Middle frontal gyrus (tissue), 1 donor: ENCODE data around the gene YEATS4.
A peak's percentile ranks its signal among the peaks of the same experiment; 100 is the strongest.

ENCODE experiments used
- DNase-seq: peaks from one replicate; pipeline ENCODE4 v3.0.0-alpha.2; 2015; ENCODE audit warnings: low spot score; ENCODE audit errors: extremely low spot score

Gene YEATS4

DNA sequence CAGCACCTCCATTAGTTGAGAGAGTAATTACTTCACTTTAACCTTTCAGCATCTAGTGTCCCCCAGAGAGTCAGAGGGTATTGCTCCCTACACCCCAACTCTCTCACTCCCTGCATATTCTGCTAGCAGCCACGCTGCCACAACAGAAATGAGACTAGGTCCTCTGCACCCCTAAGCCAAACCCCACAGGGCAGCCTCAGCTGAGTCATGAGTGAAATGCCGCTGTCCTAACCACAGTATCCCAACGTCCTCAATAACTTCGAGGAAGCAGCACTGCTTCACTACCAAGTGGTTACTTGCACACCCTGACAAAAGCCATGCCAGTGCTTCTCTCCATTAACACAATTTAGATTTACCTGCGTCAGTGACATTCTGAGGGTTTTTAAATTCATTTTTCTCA, 18.2 kb upstream of the YEATS4 start:
- DNase-seq = no peak

- no peak for DNase-seq
These were observed 17.1 kb upstream of the YEATS4 start for GRCh38 chr12:69342421-69342820.

GRCh38 chr12:69343357-69343756, 16.2 kb upstream of the YEATS4 start:
- no peak for DNase-seq

DNA sequence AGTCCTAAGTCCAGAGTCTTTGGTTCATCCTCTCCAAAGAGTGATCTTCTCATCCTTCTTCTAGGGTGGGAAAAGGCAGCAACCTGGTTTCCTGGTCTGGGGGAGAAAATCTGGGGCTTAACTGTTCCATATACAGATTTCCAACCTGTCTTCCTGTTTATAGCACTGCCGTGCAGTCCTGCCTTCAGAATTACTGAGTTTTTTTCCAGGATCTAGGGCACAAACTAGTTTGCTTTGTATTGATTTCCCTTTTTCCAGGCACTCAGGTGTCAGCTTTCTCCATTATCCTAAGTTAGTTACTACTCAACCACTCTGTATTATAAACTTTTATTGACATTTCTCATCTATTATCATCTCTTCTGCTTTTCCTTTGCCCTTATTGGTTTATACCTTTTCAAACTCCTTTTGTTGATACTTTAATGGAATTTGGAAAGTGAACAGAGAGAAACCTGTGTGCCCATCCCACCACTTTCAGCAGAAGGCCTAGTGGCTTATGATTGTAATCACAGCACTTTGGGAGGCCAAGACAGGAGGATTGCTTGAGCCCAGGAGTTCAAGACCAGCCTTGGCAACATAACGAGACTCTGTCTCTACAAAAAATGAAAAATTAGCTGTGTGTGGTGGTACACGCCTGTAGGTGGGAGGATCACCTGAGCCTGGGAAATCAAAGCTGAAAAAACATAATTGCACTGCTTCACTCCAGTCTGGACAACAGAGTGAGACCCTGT, 15.5 kb upstream of the YEATS4 start:
- no peak for DNase-seq

- no peak for DNase-seq
These were observed 14.5 kb upstream of the YEATS4 start for GRCh38 chr12:69345077-69345476.

DNA sequence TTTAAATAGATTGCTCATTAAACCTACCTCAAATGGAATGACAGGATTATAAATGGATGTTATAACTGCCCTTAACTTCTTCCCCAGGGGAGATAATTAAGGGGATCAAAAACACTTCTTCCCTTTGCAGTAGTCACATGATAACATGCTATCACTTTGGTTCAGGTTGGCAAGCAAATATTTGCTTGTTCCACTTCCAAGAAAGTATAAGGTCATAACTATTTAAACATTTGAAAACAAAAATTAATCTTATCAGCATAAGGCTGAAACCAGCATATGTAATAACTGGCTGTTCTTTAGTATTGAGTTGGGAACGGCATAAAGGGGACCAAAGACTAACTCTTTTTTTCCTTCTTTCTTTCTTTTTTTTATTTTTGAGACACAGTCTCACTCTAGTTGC, 13.8 kb upstream of the YEATS4 start:
- DNase-seq = no peak

- DNase-seq = no peak
These were observed 11.2 kb upstream of the YEATS4 start, which contains the start of gene LYZ for GRCh38 chr12:69348162-69348938. LYZ (plus strand) TSS chr12:69348381; CDS start chr12:69348409, 28 bp downstream.

- DNase-seq = no peak
These were observed 9.4 kb upstream of the YEATS4 start for GRCh38 chr12:69350002-69350626.

DNA sequence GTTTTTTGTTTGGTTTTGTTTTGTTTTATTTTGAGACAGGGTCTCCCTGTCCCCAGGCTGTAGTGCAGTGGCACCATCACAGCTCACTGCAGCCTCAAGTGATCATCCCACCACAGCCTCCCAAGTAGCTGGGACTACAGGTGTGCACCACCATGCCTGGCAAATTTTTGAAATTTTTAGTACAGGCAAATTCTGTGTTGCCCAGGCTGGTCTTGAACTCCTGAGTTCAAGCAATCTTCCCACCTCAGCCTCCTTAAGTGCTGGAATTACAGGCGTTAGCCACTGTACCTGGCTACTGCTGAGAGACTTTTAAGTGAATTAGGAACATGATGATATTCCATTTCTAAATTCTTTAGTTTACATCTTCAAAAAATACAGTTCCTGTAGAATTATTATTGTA, 8.8 kb upstream of the YEATS4 start:
- DNase-seq = no peak

DNA sequence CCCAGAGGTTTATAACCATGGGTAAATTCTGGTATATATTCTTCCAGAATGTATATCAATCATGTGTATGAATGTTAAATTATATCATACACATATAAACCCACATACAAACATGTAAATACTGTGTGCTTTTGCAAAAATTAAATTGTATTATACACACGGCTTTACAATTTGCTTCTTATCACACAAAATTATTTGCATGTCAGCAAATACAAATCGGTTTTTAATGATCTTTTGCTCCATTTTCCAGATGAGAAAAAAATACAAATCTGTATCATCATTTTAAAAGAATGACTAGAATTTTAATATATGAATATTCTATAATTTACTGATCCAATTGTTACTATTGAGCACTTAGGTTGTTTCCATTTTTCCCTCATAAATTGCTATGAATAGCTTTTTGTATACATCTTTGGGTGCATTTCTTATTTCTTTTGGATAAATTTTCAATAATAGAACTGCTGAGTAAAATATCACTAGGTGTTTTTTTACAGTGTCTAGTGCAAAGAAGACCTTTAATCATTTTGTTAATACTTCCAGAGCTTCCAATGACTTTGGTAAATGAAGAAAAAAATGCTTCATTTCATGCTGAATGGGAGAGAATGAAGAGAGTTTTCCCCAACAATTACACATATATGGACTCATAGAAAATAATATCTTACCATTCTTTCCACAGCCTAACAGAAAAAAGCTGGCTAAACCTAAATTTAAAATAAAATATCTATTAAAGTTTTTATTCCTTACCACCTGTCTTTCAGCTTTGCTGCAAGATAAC, 7.9 kb upstream of the YEATS4 start:
- no peak for DNase-seq

- DNase-seq = no peak
These were observed 6.6 kb upstream of the YEATS4 start for GRCh38 chr12:69352904-69353303.

DNA sequence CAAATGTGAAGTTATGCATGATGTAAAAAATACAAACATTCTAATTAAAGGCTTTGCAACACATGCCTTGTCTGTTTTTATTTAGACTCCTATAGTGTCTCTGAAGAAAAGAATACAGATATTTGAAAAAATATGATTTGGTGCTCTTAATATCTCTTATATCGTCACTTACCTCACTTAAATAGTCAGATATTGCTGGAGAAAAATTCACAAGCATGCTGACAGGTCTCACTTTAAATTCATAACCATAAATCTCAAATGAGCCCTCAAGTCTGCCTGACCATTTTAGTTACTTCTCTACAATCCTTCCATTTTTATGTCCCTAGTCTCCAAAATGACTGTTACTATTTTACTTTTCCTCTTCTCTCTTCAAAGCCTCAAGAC, 5.4 kb upstream of the YEATS4 start:
- DNase-seq = no peak

DNA sequence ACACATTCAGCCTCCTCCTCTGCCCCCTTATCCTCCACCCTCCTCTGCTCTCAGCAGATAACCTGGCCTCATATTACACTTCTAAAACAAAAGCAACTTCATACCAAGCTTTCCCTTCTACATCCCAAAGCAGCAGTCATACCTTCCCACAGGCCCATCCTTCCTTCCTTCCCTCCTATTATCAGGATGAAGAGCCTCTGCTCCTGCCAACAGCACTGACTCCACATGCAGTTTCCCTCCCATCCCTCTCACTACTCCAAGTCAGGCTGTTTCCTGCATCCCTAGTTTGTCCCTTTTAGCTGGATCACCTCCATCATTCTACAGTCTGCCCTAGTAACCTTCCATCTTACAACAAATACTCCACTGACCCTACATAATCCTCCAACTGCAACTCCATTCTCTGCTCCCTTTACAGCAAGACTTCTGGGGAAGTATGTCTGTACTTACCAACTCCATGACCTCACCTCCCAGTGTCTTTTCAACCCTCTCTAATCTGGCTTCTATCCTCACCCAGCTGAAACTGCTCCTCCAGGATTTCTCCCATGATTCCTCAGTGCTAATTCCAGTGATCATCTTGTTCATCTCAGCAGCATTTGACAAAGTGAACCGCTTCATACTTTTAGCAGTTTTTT, 4.9 kb upstream of the YEATS4 start:
- DNase-seq = no peak

DNA sequence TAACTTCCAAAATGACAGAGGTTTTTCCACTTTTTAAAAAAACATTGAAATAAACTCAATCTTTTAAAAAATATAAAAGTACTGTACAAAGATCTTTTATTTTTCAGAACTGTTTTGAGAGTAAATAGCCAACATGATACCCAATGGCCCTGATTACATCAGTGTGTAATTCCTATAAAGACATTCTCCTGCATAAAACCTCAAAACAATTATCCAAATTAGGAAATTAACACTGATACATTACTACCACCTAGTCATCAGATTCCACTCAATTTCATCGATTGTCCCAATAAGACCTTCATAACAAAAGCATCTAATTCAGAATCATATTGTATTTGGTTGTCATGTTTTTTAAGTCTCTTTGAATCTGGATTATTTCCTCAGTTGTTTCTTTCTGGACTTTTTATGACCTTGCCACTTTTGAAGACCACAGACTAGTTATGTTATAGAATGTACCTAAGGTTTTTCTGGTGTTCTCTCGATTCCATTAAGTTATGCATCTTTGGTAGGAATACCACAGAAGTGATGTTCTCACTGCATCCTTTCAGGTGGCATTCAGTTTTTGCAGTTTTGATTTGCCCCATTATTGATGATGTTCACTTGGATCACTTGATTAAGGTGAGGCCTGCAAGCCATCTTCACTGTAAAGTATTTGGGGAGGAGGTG, 4.0 kb upstream of the YEATS4 start:
- no peak for DNase-seq

DNA sequence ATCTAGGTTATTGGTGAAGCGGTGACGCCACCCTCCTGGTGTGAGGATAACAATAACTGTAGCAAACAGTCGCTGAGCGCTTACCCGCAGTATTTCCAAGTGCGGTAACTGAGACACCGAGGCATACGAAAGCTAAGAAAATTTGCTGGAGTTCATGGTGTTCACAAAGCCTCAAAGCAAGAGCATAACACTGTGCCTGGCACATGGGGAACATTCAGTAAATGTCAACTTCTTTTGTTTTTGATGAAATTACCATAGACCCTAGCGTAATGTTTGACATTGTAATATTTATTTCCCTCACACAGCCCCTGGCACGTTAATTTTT, 767 bp downstream of the YEATS4 start:
- DNase-seq = no peak

- DNase-seq = no peak
These were observed 7.3 kb downstream of the YEATS4 start for GRCh38 chr12:69366796-69367195.

GRCh38 chr12:69368171-69368570, 8.6 kb downstream of the YEATS4 start:
- no peak for DNase-seq

DNA sequence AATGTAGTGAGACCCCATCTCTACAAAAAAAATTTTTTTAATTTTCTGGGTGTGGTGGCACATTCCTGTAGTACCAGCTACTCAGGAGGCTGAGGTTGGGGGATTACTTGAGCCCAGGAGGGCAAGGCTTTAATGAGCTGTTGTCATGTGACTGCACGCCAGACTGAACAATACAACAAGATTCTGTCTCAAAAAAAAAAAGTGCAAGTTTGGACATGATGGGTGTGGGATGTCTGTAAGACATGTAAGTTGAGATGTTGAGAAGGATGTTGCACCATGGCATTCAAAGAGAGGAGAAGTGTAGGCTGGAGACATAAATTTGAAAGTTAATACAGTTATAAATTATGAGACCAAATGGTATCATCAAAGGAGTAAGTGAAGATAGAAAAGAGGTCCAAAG, 23.5 kb downstream of the YEATS4 start:
- no peak for DNase-seq

DNA sequence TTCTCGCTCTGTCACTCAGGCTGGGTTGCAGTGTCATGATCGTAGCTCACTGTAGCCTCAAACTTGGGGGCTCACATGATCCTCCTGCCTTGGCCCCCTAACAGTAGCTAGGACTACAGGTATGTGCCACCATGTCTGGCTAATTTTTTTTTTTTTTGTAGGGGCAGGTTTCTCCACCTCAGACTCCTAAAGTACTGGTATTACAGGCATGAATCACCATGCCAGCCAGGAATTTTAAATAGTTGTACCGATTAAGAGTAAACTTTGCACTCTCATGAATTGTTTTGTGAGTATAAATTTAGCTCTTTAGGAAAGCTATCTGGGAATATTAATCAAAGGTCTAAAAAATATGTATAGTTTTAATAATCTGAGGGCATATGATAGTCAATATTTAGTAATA, 25.5 kb downstream of the YEATS4 start:
- no peak for DNase-seq

- DNase-seq = no peak
These were observed 27.4 kb downstream of the YEATS4 start for GRCh38 chr12:69386921-69387320.

- peak; percentile 24 for DNase-seq
These were observed 28.8 kb downstream of the YEATS4 start for GRCh38 chr12:69388371-69388770.
